HepG2 (cell line): ENCODE data around the gene PLA2R1. TPM values are rescaled to one million over a fixed set of nuclear protein-coding genes. Genes with fewer than 3 reads are reported as not detected.

Experiments
- ATAC-seq: fragments of 200-7000 bp; cut with Tn5 transposase; 3 replicates; pipeline ENCODE4 v1.9.1; 2020; ENCODE audit warnings: mild to moderate bottlenecking, moderate library complexity
- BruUV-seq: library from RNA; stranded (reverse); fragments of 400-500 nt; replicated peaks from 2 replicates; lab custom pipeline; 2021; lab: Mats Ljungman, UMichigan
- CTCF ChIA-PET: fragments of 300-600 bp; formaldehyde crosslinking; extraction: SDS; loops from one replicate; lab custom pipeline; 2021; ENCODE audit warnings: low total read pairs, inconsistent platforms, low intra/inter-chr PET ratio; lab: Yijun Ruan, JAX
- POLR2A ChIA-PET: fragments of 350-600 bp; sonication (Branson Sonifier 250); formaldehyde crosslinking; loops from one replicate; lab custom pipeline; 2020; ENCODE audit warnings: antibody characterized with exemption, inconsistent platforms; lab: Yijun Ruan, JAX
- DNase-seq: peaks from one replicate; pipeline ENCODE4 v3.0.0-alpha.2; 2015; ENCODE audit warnings: low spot score
- FAIRE-seq: peaks from 3 replicates; lab custom pipeline; 2011; peaks lifted over from hg19 to GRCh38; lab: Jason Lieb, UNC
- H2AFZ ChIP-seq: one replicate; pipeline ENCODE4 v1.6.1; 2011; ENCODE audit warnings: low read length, inconsistent platforms
- H3K27ac ChIP-seq: fragments of 300-600 bp; 3 replicates; pipeline ENCODE4 v1.8.0; 2011; ENCODE audit warnings: mixed run types, mild to moderate bottlenecking, mixed read lengths, low read length, inconsistent platforms; ENCODE audit not compliant: insufficient read depth; ENCODE audit errors: extremely low read length
- H3K27me3 ChIP-seq, 2 experiments: fragments of 200-600 bp in 1 of 2; 2 replicates in 1 of 2; 3 replicates in 1 of 2; pipeline versions ENCODE4 v1.6.0 to v1.8.0; 2011; ENCODE audit warnings: low read length in 2 of 2, mild to moderate bottlenecking in 2 of 2, moderate library complexity in 2 of 2, inconsistent platforms in 1 of 2; ENCODE audit not compliant: insufficient read depth in 2 of 2, control insufficient read depth in 1 of 2
- H3K36me3 ChIP-seq, 2 experiments: fragments of 200-600 bp in 1 of 2; replicated peaks in 1 of 2; 2 replicates in 1 of 2; 3 replicates in 1 of 2; pipeline versions ENCODE4 v1.5.1 to v1.8.0; 2011; ENCODE audit warnings: low read length in 2 of 2, inconsistent platforms in 1 of 2; ENCODE audit not compliant: insufficient read depth in 2 of 2, control insufficient read depth in 1 of 2
- H3K4me1 ChIP-seq: 2 replicates; pipeline ENCODE4 v1.5.1; 2012; ENCODE audit warnings: low read length, inconsistent platforms; ENCODE audit not compliant: insufficient read depth
- H3K4me2 ChIP-seq: 2 replicates; pipeline ENCODE4 v1.6.0; 2011; ENCODE audit warnings: low read depth, low read length, inconsistent platforms
- H3K4me3 ChIP-seq, 3 experiments: fragments of 200-600 bp in 1 of 3; sonication (generic), shearing (Covaris generic) in 1 of 3; replicated peaks in 1 of 3; 2 replicates each; pipeline ENCODE4 v1.5.1; 2011 to 2016; ENCODE audit warnings: low read length in 3 of 3, inconsistent platforms in 2 of 3, low read depth in 2 of 3, mild to moderate bottlenecking in 2 of 3, control low read depth in 1 of 3, mixed read lengths in 1 of 3; ENCODE audit not compliant: insufficient read depth in 1 of 3
- H3K79me2 ChIP-seq: one replicate; pipeline ENCODE4 v1.6.1; 2011; ENCODE audit warnings: low read length, inconsistent platforms; ENCODE audit not compliant: insufficient read depth
- H3K9ac ChIP-seq: 2 replicates; pipeline ENCODE4 v1.6.0; 2011; ENCODE audit warnings: mild to moderate bottlenecking, low read depth, low read length, inconsistent platforms; ENCODE audit not compliant: insufficient read depth
- H3K9me3 ChIP-seq: 2 replicates; pipeline ENCODE4 v1.5.1; 2012; ENCODE audit warnings: mild to moderate bottlenecking, low read length
- H4K20me1 ChIP-seq: 2 replicates; pipeline ENCODE4 v1.6.0; 2011; ENCODE audit warnings: inconsistent platforms, mild to moderate bottlenecking, low read length, moderate library complexity; ENCODE audit not compliant: insufficient read depth
- ELF1 ChIP-seq: sonication (generic); formaldehyde crosslinking; IDR thresholded peaks from 2 replicates; pipeline ENCODE4 v1.4.0; 2020; ENCODE audit warnings: missing genetic modification reagents
- ELF3 ChIP-seq: IDR thresholded peaks from 2 replicates; pipeline ENCODE4 v1.6.1; 2016; ENCODE audit warnings: missing genetic modification reagents, missing compliant biosample characterization
- GTF3A ChIP-seq: sonication (generic); formaldehyde crosslinking; conservative IDR thresholded peaks from 2 replicates; pipeline ENCODE4 v1.4.0; 2020; ENCODE audit warnings: mild to moderate bottlenecking, missing genetic modification reagents
- HHEX ChIP-seq: IDR thresholded peaks from 2 replicates; pipeline ENCODE4 v1.6.1; 2016; ENCODE audit warnings: control low read depth
- JDP2 ChIP-seq: sonication (generic); formaldehyde crosslinking; IDR thresholded peaks from 2 replicates; pipeline ENCODE4 v1.8.1; 2022; ENCODE audit warnings: missing genetic modification reagents, borderline replicate concordance
- JUN ChIP-seq: sonication (generic); formaldehyde crosslinking; IDR thresholded peaks from 2 replicates; pipeline ENCODE4 v1.4.0; 2020; ENCODE audit warnings: mild to moderate bottlenecking, missing genetic modification reagents
- MBD4 ChIP-seq: IDR thresholded peaks from 2 replicates; pipeline ENCODE4 v1.6.1; 2012; ENCODE audit warnings: low read length, inconsistent platforms, borderline replicate concordance
- MXI1 ChIP-seq: IDR thresholded peaks from 3 replicates; pipeline ENCODE4 v1.6.1; 2012; ENCODE audit warnings: low read depth, low read length, inconsistent platforms, borderline replicate concordance
- RAD51 ChIP-seq: fragments of 450-650 bp; IDR thresholded peaks from 2 replicates; pipeline ENCODE4 v1.6.1; 2016; ENCODE audit warnings: borderline replicate concordance
- REPIN1 ChIP-seq: sonication (generic); formaldehyde crosslinking; IDR thresholded peaks from 2 replicates; pipeline ENCODE4 v1.8.0; 2022; ENCODE audit warnings: missing genetic modification reagents, low read depth, mild to moderate bottlenecking, borderline replicate concordance
- RNF2 ChIP-seq: fragments of 450-650 bp; conservative IDR thresholded peaks from 2 replicates; pipeline ENCODE4 v1.6.1; 2016; ENCODE audit warnings: low read depth
- SRSF9 ChIP-seq: fragments of 200-400 bp; formaldehyde crosslinking; IDR thresholded peaks from 2 replicates; pipeline ENCODE4 v1.6.1; 2018; ENCODE audit warnings: borderline replicate concordance, mild to moderate bottlenecking, low read depth, low read length; ENCODE audit not compliant: insufficient read depth, poor library complexity, severe bottlenecking
- TAF1 ChIP-seq: sonication (generic); formaldehyde crosslinking; IDR thresholded peaks from 2 replicates; pipeline ENCODE4 v1.4.0; 2020; ENCODE audit warnings: missing genetic modification reagents
- ZFP36 ChIP-seq: fragments of 150-350 bp; IDR thresholded peaks from 2 replicates; pipeline ENCODE4 v1.6.1; 2018; ENCODE audit warnings: borderline replicate concordance, low read length, low read depth; ENCODE audit not compliant: partially characterized antibody
- ZFP36L1 ChIP-seq: sonication (generic); formaldehyde crosslinking; IDR thresholded peaks from 2 replicates; pipeline ENCODE4 v1.8.0; 2022; ENCODE audit warnings: mild to moderate bottlenecking, missing genetic modification reagents, moderate library complexity
- ZNF792 ChIP-seq: IDR thresholded peaks from 2 replicates; pipeline ENCODE4 v1.6.1; 2016
- WGBS: methylation state at CpG from one replicate; pipeline ENCODE4 v1.1.6; 2017; ENCODE audit warnings: low lambda C conversion rate; 5-methylcytosine and 5-hydroxymethylcytosine counted together
- in situ Hi-C: cut with HindIII; loops from 2 replicates; pipeline ENCODE4 v1.10.0; 2017; ENCODE audit warnings: low pct_unique_long_range_greater_than_20kb; ENCODE audit not compliant: extremely low pct_ligation_motif_present
- intact Hi-C: fragments of 100-400 bp; cut with micrococcal nuclease; formaldehyde crosslinking; loops from one replicate; pipeline ENCODE4 v1.10.0; 2022; ENCODE audit not compliant: unreplicated experiment
- polyA plus RNA-seq, 8 experiments: library from polyadenylated mRNA; depleted of rRNA in 3 of 8; stranded (reverse) in 7 of 8; unstranded in 1 of 8; fragments of >200 nt; fragmentation: Illumina TruSeq in 4 of 8; extraction: Trizol in 4 of 8; gene quantifications; 2 replicates each; pipeline versions ENCODE4 v1.2.1 to v1.2.3, GENCODE V29; 2011 to 2016; ENCODE audit warnings: low read depth in 4 of 8, missing spikeins in 1 of 8, mixed read lengths in 1 of 8; ENCODE audit not compliant: insufficient read depth in 1 of 8
- total RNA-seq, 5 experiments: library from RNA; depleted of rRNA; stranded (reverse); fragments of >200 nt; fragmentation: Illumina TruSeq; extraction: Trizol; gene quantifications; 2 replicates each; pipeline ENCODE4 v1.2.3, GENCODE V29; 2016; ENCODE audit warnings: low read depth in 1 of 5
- TF ChIP-seq, protein P1 (sequence below): sonication (generic); formaldehyde crosslinking; IDR thresholded peaks from 2 replicates; pipeline ENCODE4 v1.4.0; 2020; ENCODE audit warnings: mild to moderate bottlenecking, missing genetic modification reagents
- TF ChIP-seq, protein P2 (sequence below): sonication (generic); formaldehyde crosslinking; IDR thresholded peaks from 2 replicates; pipeline ENCODE4 v1.4.0; 2020; ENCODE audit warnings: missing genetic modification reagents
- TF ChIP-seq, protein P3 (sequence below): sonication (generic); formaldehyde crosslinking; IDR thresholded peaks from 2 replicates; pipeline ENCODE4 v1.9.0; 2021; ENCODE audit warnings: missing genetic modification reagents, borderline replicate concordance
- TF ChIP-seq, protein P4 (sequence below): sonication (generic); formaldehyde crosslinking; conservative IDR thresholded peaks from 2 replicates; pipeline ENCODE4 v1.8.0; 2022; ENCODE audit warnings: low read depth, missing genetic modification reagents

The PLA2R1 gene
- total and polyA plus RNA-seq, 2 of the 13 experiments (the other 11 are each of a cell fraction or from before 2014, with no cell fraction given) = not detected

DNA sequence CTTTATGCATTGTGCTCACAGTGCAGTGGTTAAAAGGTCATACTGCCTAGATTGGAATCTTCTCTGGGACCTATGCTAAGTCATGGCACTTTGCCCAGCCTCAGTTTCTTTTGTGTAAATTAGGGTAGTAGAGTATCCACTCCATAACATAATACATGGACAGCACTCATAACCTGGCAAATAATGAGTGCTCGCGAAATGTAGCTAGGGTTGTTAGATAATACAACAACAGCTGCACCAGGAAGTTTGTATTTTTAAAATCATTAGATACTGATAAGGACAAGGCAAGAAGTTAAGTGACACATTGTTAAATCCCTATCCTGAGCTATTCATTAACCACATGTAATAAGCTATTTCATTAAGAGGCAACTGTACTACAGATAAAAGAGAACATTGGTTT lies 13.8 kb upstream of the PLA2R1 start:
- Histone ChIP-seq H3K27ac (no peak overlapping the region), H3K4me3 (no peak overlapping the region), H2AFZ (no peak overlapping the region), H3K4me1 (no peaks in the 10 kb centered on the region), H3K4me2 (no peak overlapping the region), H4K20me1 (no peaks in the 10 kb centered on the region)
- intact Hi-C loops (no loop called here), in situ Hi-C loops (no loop called here)
- BruUV-seq = no TSS peak
- 76% methylated on average over 2 of the region's 2 CpGs for WGBS
- POLR2A ChIA-PET = no interaction called here
- ATAC-seq = no peak
- TF ChIP-seq ZNF792 (CRISPR knock-in tag) (no peak), TAF1 (CRISPR knock-in tag) (no peak), ZFP36 (no peak), REPIN1 (CRISPR knock-in tag) (no peak), ELF1 (CRISPR knock-in tag) (no peak), ZFP36L1 (CRISPR knock-in tag) (no peak), MBD4 (no peak), RNF2 (no peak), GTF3A (CRISPR knock-in tag) (no peak), JUN (CRISPR knock-in tag) (no peak), ELF3 (CRISPR knock-in tag) (no peak), HHEX (CRISPR knock-in tag) (no peak), SRSF9 (no peak), RAD51 (no peak), JDP2 (CRISPR knock-in tag) (no peak), MXI1 (no peak)
- TF ChIP-seq, protein P1, sequence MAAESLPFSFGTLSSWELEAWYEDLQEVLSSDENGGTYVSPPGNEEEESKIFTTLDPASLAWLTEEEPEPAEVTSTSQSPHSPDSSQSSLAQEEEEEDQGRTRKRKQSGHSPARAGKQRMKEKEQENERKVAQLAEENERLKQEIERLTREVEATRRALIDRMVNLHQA (CRISPR knock-in tag) = no peak
- TF ChIP-seq, protein P2, sequence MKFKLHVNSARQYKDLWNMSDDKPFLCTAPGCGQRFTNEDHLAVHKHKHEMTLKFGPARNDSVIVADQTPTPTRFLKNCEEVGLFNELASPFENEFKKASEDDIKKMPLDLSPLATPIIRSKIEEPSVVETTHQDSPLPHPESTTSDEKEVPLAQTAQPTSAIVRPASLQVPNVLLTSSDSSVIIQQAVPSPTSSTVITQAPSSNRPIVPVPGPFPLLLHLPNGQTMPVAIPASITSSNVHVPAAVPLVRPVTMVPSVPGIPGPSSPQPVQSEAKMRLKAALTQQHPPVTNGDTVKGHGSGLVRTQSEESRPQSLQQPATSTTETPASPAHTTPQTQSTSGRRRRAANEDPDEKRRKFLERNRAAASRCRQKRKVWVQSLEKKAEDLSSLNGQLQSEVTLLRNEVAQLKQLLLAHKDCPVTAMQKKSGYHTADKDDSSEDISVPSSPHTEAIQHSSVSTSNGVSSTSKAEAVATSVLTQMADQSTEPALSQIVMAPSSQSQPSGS (CRISPR knock-in tag) = no peak
- TF ChIP-seq, protein P3, sequence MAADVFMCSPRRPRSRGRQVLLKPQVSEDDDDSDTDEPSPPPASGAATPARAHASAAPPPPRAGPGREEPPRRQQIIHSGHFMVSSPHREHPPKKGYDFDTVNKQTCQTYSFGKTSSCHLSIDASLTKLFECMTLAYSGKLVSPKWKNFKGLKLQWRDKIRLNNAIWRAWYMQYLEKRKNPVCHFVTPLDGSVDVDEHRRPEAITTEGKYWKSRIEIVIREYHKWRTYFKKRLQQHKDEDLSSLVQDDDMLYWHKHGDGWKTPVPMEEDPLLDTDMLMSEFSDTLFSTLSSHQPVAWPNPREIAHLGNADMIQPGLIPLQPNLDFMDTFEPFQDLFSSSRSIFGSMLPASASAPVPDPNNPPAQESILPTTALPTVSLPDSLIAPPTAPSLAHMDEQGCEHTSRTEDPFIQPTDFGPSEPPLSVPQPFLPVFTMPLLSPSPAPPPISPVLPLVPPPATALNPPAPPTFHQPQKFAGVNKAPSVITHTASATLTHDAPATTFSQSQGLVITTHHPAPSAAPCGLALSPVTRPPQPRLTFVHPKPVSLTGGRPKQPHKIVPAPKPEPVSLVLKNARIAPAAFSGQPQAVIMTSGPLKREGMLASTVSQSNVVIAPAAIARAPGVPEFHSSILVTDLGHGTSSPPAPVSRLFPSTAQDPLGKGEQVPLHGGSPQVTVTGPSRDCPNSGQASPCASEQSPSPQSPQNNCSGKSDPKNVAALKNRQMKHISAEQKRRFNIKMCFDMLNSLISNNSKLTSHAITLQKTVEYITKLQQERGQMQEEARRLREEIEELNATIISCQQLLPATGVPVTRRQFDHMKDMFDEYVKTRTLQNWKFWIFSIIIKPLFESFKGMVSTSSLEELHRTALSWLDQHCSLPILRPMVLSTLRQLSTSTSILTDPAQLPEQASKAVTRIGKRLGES (CRISPR knock-in tag) = no peak
- TF ChIP-seq, protein P4, sequence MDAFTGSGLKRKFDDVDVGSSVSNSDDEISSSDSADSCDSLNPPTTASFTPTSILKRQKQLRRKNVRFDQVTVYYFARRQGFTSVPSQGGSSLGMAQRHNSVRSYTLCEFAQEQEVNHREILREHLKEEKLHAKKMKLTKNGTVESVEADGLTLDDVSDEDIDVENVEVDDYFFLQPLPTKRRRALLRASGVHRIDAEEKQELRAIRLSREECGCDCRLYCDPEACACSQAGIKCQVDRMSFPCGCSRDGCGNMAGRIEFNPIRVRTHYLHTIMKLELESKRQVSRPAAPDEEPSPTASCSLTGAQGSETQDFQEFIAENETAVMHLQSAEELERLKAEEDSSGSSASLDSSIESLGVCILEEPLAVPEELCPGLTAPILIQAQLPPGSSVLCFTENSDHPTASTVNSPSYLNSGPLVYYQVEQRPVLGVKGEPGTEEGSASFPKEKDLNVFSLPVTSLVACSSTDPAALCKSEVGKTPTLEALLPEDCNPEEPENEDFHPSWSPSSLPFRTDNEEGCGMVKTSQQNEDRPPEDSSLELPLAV (CRISPR knock-in tag) = no peak
- TF ChIP-seq, all 625 proteins: peak for 0
- H3K9ac ChIP-seq = no peak overlapping the region
- no peaks in the 10 kb centered on the region for H3K9me3 ChIP-seq
- no peaks in the 10 kb centered on the region for H3K27me3 ChIP-seq
- no peaks in the 10 kb centered on the region for H3K79me2 ChIP-seq
- CTCF ChIA-PET = no interaction called here
- no peaks in the 10 kb centered on the region for H3K36me3 ChIP-seq
- FAIRE-seq (no peak), DNase-seq (no peak)
